ENCODE measurements around the gene DDX21.

Gene DDX21

GRCh38 chr10:68992636-68993440 is 36.9 kb downstream of the DDX21 start:
- Histone ChIP-seq H3K27ac (ENCODE audit: extremely low read depth, low read depth, low read length) (no peak overlapping the region; the same call in 1 of the 2 replicates), H3K36me3 (ENCODE audit: control insufficient read depth in 2 of 2, insufficient read depth in 1 of 2, low read length in 2 of 2) (peaks cover 8 to 11% of the 10 kb centered on the region in 2 experiments), H3K4me3 (ENCODE audit: low read depth, low read length) (no peak overlapping the region), H3K4me1 (ENCODE audit: control insufficient read depth, insufficient read depth, low read length) (peaks cover 13% of the 10 kb centered on the region; the same call in 1 of the 2 replicates), H3K9me3 (ENCODE audit: control insufficient read depth, insufficient read depth, low read depth, low read length) (no peaks in the 10 kb centered on the region)
- ChIA-PET POLR2A (interaction anchor here (0.6 kb wide), 1 partner anchor 16 kb away, joined by 3 read pairs; no protein-coding TSS in a partner anchor), CTCF (interaction anchor here (1.2 kb wide), 1 partner anchor 12 kb away, joined by 5 read pairs; no protein-coding TSS in a partner anchor)
- TF ChIP-seq ZBTB20 (tag by site-specific recombination; IDR thresholded peaks at IDR 0.05) (peak; percentile 33; the same call in 1 of the 2 replicates), ZNF600 (tag by site-specific recombination; IDR thresholded peaks at IDR 0.05) (0 out of 2 replicates have a peak, but pooled peaks have one; percentile 15), ZBTB17 (tag by site-specific recombination; IDR thresholded peaks at IDR 0.05) (0 out of 2 replicates have a peak, but pooled peaks have one; percentile 47), KLF9 (tag by site-specific recombination; IDR thresholded peaks at IDR 0.05; ENCODE audit: low read depth) (no peak), WT1 (tag by site-specific recombination; IDR thresholded peaks at IDR 0.05) (0 out of 2 replicates have a peak, but pooled peaks have one; percentile 24)

- no peak overlapping the region for H3K4me3 ChIP-seq (ENCODE audit: low read depth, low read length)
Measured at GRCh38 chr10:68997211-68997610, 41.2 kb downstream of the DDX21 start.

More at GRCh38 chr10:68997211-68997610, 41.2 kb downstream of the DDX21 start:
- H3K9me3 ChIP-seq (ENCODE audit: control insufficient read depth, insufficient read depth, low read depth, low read length) = no peaks in the 10 kb centered on the region
- H3K4me1 ChIP-seq (ENCODE audit: control insufficient read depth, insufficient read depth, low read length) = peaks cover 8% of the 10 kb centered on the region; the same call in 1 of the 2 replicates
- no peak overlapping the region for H3K27ac ChIP-seq (ENCODE audit: extremely low read depth, low read depth, low read length)
- ChIA-PET POLR2A (no interaction called here), CTCF (no interaction called here)
- TF ChIP-seq KLF9 (tag by site-specific recombination; IDR thresholded peaks at IDR 0.05; ENCODE audit: low read depth) = no peak
- TF ChIP-seq ZNF302 (tag by site-specific recombination; IDR thresholded peaks at IDR 0.05; ENCODE audit: low read depth) = no peak
- TF ChIP-seq ZNF600 (tag by site-specific recombination; IDR thresholded peaks at IDR 0.05) = no peak
- TF ChIP-seq ZNF529 (tag by site-specific recombination; IDR thresholded peaks at IDR 0.05; ENCODE audit: insufficient replicate concordance) = no peak
- no peak for TF ChIP-seq ZNF777 (tag by site-specific recombination; IDR thresholded peaks at IDR 0.05; ENCODE audit: borderline replicate concordance)
- TF ChIP-seq ZNF211 (tag by site-specific recombination; IDR thresholded peaks at IDR 0.05; ENCODE audit: low read depth) = no peak
- no peak for TF ChIP-seq ZNF416 (tag by site-specific recombination; IDR thresholded peaks at IDR 0.05)
- TF ChIP-seq ZBTB8A (tag by site-specific recombination; IDR thresholded peaks at IDR 0.05) = no peak
- TF ChIP-seq ZSCAN4 (tag by site-specific recombination; IDR thresholded peaks at IDR 0.05) = no peak
- no peak for TF ChIP-seq ZNF677 (tag by site-specific recombination; IDR thresholded peaks at IDR 0.05)
- TF ChIP-seq ZNF654 (tag by site-specific recombination; IDR thresholded peaks at IDR 0.05; ENCODE audit: low read depth) = no peak
- TF ChIP-seq ZNF366 (tag by site-specific recombination; conservative IDR thresholded peaks at IDR 0.05) = no peak
- no peak for TF ChIP-seq ZEB2 (tag by site-specific recombination; IDR thresholded peaks at IDR 0.05)
- TF ChIP-seq ZNF155 (tag by site-specific recombination; IDR thresholded peaks at IDR 0.05) = no peak
- no peak for TF ChIP-seq ZNF112 (tag by site-specific recombination; IDR thresholded peaks at IDR 0.05)
- no peak for TF ChIP-seq PRDM4 (tag by site-specific recombination; IDR thresholded peaks at IDR 0.05)
- TF ChIP-seq ZFP3 (tag by site-specific recombination; IDR thresholded peaks at IDR 0.05; ENCODE audit: low read depth) = no peak
- TF ChIP-seq ZNF280D (tag by site-specific recombination; IDR thresholded peaks at IDR 0.05) = no peak
- no peak for TF ChIP-seq ZNF169 (tag by site-specific recombination; IDR thresholded peaks at IDR 0.05)
- no peak for TF ChIP-seq ZNF558 (tag by site-specific recombination; IDR thresholded peaks at IDR 0.05)
- H3K36me3 ChIP-seq (ENCODE audit: control insufficient read depth in 2 of 2, insufficient read depth in 1 of 2, low read length in 2 of 2) = peaks cover 30 to 32% of the 10 kb centered on the region in 2 experiments

Data from HEK293 (cell line).